ENCODE measurements around the gene IFT57. TPM values are rescaled to one million over a fixed set of nuclear protein-coding genes. Genes with fewer than 3 reads are reported as not detected.
A peak's percentile ranks its signal among the peaks of the same experiment; 100 is the strongest.

IFT57 gene
- total and polyA plus RNA-seq, 10 donors = 26.2 to 48.9 (median 38.9) TPM

DNA sequence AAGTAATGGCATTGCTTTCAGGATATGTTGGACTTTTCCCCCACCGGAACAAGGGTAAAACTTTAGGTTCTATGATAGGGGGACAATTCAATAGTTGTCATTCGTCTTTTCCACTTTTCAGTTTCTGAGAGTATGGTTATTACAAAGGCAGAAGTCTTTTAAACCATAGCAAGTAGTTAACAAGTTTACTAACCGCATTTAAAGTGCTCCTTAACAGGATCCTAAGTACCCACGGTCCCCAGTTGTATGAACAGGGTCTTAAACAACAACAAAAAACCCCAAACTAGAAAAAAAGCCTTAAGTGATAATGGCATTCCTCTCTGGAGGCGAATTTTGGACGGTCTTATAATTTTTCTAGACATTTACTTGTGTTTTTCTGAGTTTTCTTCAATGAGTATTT, 831 bp downstream of the IFT57 start:
- DNase-seq = no peak
- H3K4me3 ChIP-seq = peak overlapping the region; percentile 73 to 93 (median 90)
- H3K27ac ChIP-seq = peak overlapping the region; percentile 64 to 90 (median 85)
- 9 to 21% (median 15%) methylated on average over 6 of the region's 6 CpGs for WGBS, 5 donors
- intact Hi-C loops (cut with DNase I; ENCODE audit: low total_unique reads) = no loop called here
- H3K27me3 ChIP-seq (replicated peaks in 1 of 7) = no peaks in the 10 kb centered on the region
- no peak for TF ChIP-seq POLR2A (IDR thresholded peaks at IDR 0.05)
- TF ChIP-seq, protein P1, sequence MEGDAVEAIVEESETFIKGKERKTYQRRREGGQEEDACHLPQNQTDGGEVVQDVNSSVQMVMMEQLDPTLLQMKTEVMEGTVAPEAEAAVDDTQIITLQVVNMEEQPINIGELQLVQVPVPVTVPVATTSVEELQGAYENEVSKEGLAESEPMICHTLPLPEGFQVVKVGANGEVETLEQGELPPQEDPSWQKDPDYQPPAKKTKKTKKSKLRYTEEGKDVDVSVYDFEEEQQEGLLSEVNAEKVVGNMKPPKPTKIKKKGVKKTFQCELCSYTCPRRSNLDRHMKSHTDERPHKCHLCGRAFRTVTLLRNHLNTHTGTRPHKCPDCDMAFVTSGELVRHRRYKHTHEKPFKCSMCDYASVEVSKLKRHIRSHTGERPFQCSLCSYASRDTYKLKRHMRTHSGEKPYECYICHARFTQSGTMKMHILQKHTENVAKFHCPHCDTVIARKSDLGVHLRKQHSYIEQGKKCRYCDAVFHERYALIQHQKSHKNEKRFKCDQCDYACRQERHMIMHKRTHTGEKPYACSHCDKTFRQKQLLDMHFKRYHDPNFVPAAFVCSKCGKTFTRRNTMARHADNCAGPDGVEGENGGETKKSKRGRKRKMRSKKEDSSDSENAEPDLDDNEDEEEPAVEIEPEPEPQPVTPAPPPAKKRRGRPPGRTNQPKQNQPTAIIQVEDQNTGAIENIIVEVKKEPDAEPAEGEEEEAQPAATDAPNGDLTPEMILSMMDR (IDR thresholded peaks at IDR 0.05 in 8 of 11, conservative IDR thresholded peaks at IDR 0.05 in 3 of 11) = no peak
- no peak for TF ChIP-seq POLR2AphosphoS5 (IDR thresholded peaks at IDR 0.05)
- H3K9me3 ChIP-seq = no peaks in the 10 kb centered on the region
- peaks cover 0 to 13% (median 1%) of the 10 kb centered on the region in 6 donors for H3K36me3 ChIP-seq
- peaks cover 17 to 80% (median 47%) of the 10 kb centered on the region in 6 donors for H3K4me1 ChIP-seq

DNA sequence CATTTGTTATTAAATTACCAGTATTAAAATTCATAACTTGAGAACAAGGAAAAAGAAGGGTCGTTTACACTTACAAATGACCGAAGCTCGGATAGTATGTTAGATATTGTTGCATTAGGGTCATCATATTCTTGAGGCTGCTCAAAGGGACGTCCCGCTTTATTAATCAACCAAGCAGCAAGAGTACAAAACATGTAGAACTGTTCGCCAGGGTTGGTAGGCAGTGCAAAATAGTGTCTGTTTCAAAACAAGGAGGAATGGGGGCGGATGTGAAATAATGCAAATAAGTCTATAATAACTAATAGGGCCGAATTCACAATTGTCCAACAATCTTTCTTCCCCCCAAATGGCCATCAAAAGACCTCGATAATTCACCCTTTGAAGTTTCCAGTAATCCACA, 2.9 kb downstream of the IFT57 start:
- TF ChIP-seq POLR2AphosphoS5 (IDR thresholded peaks at IDR 0.05) (peak in 1 of 3 donors; percentile 61), POLR2A (IDR thresholded peaks at IDR 0.05) (no peak)
- no peak for DNase-seq
- 81 to 86% (median 81%) methylated on average over 9 of the region's 9 CpGs for WGBS, 5 donors
- no peaks in the 10 kb centered on the region for H3K27me3 ChIP-seq (replicated peaks in 1 of 7)
- H3K9me3 ChIP-seq = no peaks in the 10 kb centered on the region
- H3K27ac ChIP-seq = peak overlapping the region in 5 of 8 donors; percentile 15 to 90 (median 87)
- peaks cover 17 to 82% (median 47%) of the 10 kb centered on the region in 6 donors for H3K4me1 ChIP-seq
- intact Hi-C loops (cut with DNase I; ENCODE audit: low total_unique reads) = no loop called here
- H3K36me3 ChIP-seq = peaks cover 0 to 13% (median 1%) of the 10 kb centered on the region in 6 donors
- peak overlapping the region in 3 of 8 donors; percentile 73 to 92 (median 78) for H3K4me3 ChIP-seq

GRCh38 chr3:108218811-108219210, 3.4 kb downstream of the IFT57 start:
- H3K36me3 ChIP-seq = peaks cover 0 to 18% (median 1%) of the 10 kb centered on the region in 6 donors
- H3K27ac ChIP-seq = peak overlapping the region in 4 of 8 donors; percentile 85 to 90 (median 88)
- no peak for DNase-seq
- peak overlapping the region in 3 of 8 donors; percentile 73 to 92 (median 78) for H3K4me3 ChIP-seq
- TF ChIP-seq, protein P1 (IDR thresholded peaks at IDR 0.05 in 8 of 11, conservative IDR thresholded peaks at IDR 0.05 in 3 of 11) = no peak
- TF ChIP-seq POLR2A (IDR thresholded peaks at IDR 0.05) (no peak), POLR2AphosphoS5 (IDR thresholded peaks at IDR 0.05) (no peak)
- no peaks in the 10 kb centered on the region for H3K27me3 ChIP-seq (replicated peaks in 1 of 7)
- no peaks in the 10 kb centered on the region for H3K9me3 ChIP-seq
- peaks cover 16 to 76% (median 42%) of the 10 kb centered on the region in 6 donors for H3K4me1 ChIP-seq
- intact Hi-C loops (cut with DNase I; ENCODE audit: low total_unique reads) = no loop called here

GRCh38 chr3:108215871-108216270, 6.4 kb downstream of the IFT57 start:
- no peak for DNase-seq
- no peaks in the 10 kb centered on the region for H3K27me3 ChIP-seq (replicated peaks in 1 of 7)
- peaks cover 6 to 53% (median 24%) of the 10 kb centered on the region in 6 donors for H3K4me1 ChIP-seq
- H3K36me3 ChIP-seq = peaks cover 2 to 48% (median 8%) of the 10 kb centered on the region in 6 donors
- H3K9me3 ChIP-seq = no peaks in the 10 kb centered on the region
- H3K27ac ChIP-seq = no peak overlapping the region
- 38 to 65% (median 56%) methylated on average over 1 of the region's 1 CpG for WGBS, 5 donors
- intact Hi-C loops (cut with DNase I; ENCODE audit: low total_unique reads) = no loop called here
- TF ChIP-seq POLR2A (IDR thresholded peaks at IDR 0.05) (no peak), POLR2AphosphoS5 (IDR thresholded peaks at IDR 0.05) (no peak)
- TF ChIP-seq, protein P1 (IDR thresholded peaks at IDR 0.05 in 8 of 11, conservative IDR thresholded peaks at IDR 0.05 in 3 of 11) = no peak
- no peak overlapping the region for H3K4me3 ChIP-seq

All from spleen (tissue), 11 donors.